Suppressor macrophage treated with lipopolysaccharide for 1 hour (primary cell): Measurements from ENCODE around the gene TADA2B.

Experiments used
- DNase-seq, 3 donors: peaks; one replicate each; pipeline ENCODE4 v3.0.0-alpha.2; 2020 to 2022

The TADA2B gene

GRCh38 chr4:7086384-7086783 is 43.2 kb downstream of the TADA2B start:
- DNase-seq = no peak

GRCh38 chr4:7087036-7087435 is 43.9 kb downstream of the TADA2B start:
- no peak for DNase-seq

GRCh38 chr4:7089213-7089986 is 46.2 kb downstream of the TADA2B start:
- no peak for DNase-seq

- DNase-seq = no peak
Measured at GRCh38 chr4:7092026-7092425, 48.9 kb downstream of the TADA2B start.

- DNase-seq = no peak
Measured at GRCh38 chr4:7094916-7095315, 51.7 kb downstream of the TADA2B start.

GRCh38 chr4:7095611-7096155 is 52.5 kb downstream of the TADA2B start:
- DNase-seq = no peak

GRCh38 chr4:7096236-7096635 is 53.1 kb downstream of the TADA2B start:
- no peak for DNase-seq

- peak; percentile 73 to 85 (median 76) for DNase-seq
Measured at GRCh38 chr4:7101692-7102515, 58.7 kb downstream of the TADA2B start.

- DNase-seq = peak in 1 of 3 donors; percentile 4
Measured at GRCh38 chr4:7102516-7102909, 59.3 kb downstream of the TADA2B start.

- peak; percentile 83 to 97 (median 93) for DNase-seq
Measured at GRCh38 chr4:7103031-7103606, 59.9 kb downstream of the TADA2B start.

- peak; percentile 64 to 70 (median 66) for DNase-seq
Measured at GRCh38 chr4:7103607-7104365, 60.6 kb downstream of the TADA2B start.

GRCh38 chr4:7104366-7105031 is 61.3 kb downstream of the TADA2B start:
- DNase-seq = no peak

GRCh38 chr4:7105276-7105675 is 62.1 kb downstream of the TADA2B start:
- DNase-seq = no peak

- no peak for DNase-seq
Measured at GRCh38 chr4:7107166-7107905, 64.2 kb downstream of the TADA2B start.
